K562 (cell line): ENCODE results near the gene DNAJC12. TPM values are rescaled to one million over a fixed set of nuclear protein-coding genes. Genes with fewer than 3 reads are reported as not detected.

Experiments used
- BRD4 ChIP-seq: fragments of 200-600 bp; sonication (generic); IDR thresholded peaks from 2 replicates; pipeline ENCODE4 v1.6.1; 2017; ENCODE audit warnings: inconsistent platforms
- CXXC5 ChIP-seq: fragments of 250-450 bp; sonication (Bioruptor Pico); IDR thresholded peaks from 2 replicates; pipeline ENCODE4 v1.8.0; 2022; ENCODE audit warnings: inconsistent platforms, mild to moderate bottlenecking, moderate library complexity
- EP400 ChIP-seq: fragments of 450-650 bp; IDR thresholded peaks from 2 replicates; pipeline ENCODE4 v1.6.1; 2017; ENCODE audit warnings: antibody characterized with exemption, mild to moderate bottlenecking, moderate library complexity
- ETV1 ChIP-seq: fragments of 450-650 bp; conservative IDR thresholded peaks from 2 replicates; pipeline ENCODE4 v1.6.1; 2016; ENCODE audit warnings: missing genetic modification characterization, control low read depth, low read depth, missing compliant biosample characterization
- FOSL1 ChIP-seq: fragments of 200-800 bp; sonication (Bioruptor generic); conservative IDR thresholded peaks from 2 replicates; pipeline ENCODE4 v1.6.1; 2016; ENCODE audit warnings: missing genetic modification characterization, missing compliant biosample characterization
- HDAC3 ChIP-seq: fragments of 450-650 bp; IDR thresholded peaks from 2 replicates; pipeline ENCODE4 v1.6.1; 2018; ENCODE audit warnings: borderline replicate concordance, mild to moderate bottlenecking, moderate library complexity; ENCODE audit not compliant: partially characterized antibody
- L3MBTL2 ChIP-seq: fragments of 450-650 bp; IDR thresholded peaks from 2 replicates; pipeline ENCODE4 v1.6.1; 2016; ENCODE audit warnings: mild to moderate bottlenecking, moderate library complexity
- MAZ ChIP-seq, 2 experiments: fragments of 450-650 bp in 1 of 2; sonication (generic) in 1 of 2; formaldehyde crosslinking; IDR thresholded peaks in 1 of 2; conservative IDR thresholded peaks in 1 of 2; 2 replicates each; pipeline versions ENCODE4 v1.4.0 to v1.5.0; 2020; ENCODE audit warnings: mild to moderate bottlenecking in 1 of 2, missing genetic modification reagents in 1 of 2
- PML ChIP-seq: IDR thresholded peaks from 2 replicates; pipeline ENCODE4 v1.6.1; 2012; ENCODE audit warnings: low read length, inconsistent platforms
- TBL1XR1 ChIP-seq, 2 experiments: IDR thresholded peaks; 2 replicates each; pipeline ENCODE4 v1.6.1; 2012; ENCODE audit warnings: improper control_type of control experiment in 2 of 2, low read length in 2 of 2, mild to moderate bottlenecking in 1 of 2
- ZNF165 ChIP-seq: fragments of 250-450 bp; sonication (Bioruptor Pico); IDR thresholded peaks from 2 replicates; pipeline ENCODE4 v1.4.0; 2020; ENCODE audit warnings: borderline replicate concordance
- ZNF175 ChIP-seq: fragments of 200-800 bp; sonication (Bioruptor generic); IDR thresholded peaks from 2 replicates; pipeline ENCODE4 v1.6.1; 2016; ENCODE audit warnings: low read depth, mild to moderate bottlenecking, missing genetic modification characterization, missing compliant biosample characterization
- ZNF197 ChIP-seq: fragments of 200-800 bp; sonication (Bioruptor generic); IDR thresholded peaks from 2 replicates; pipeline ENCODE4 v1.6.1; 2016; ENCODE audit warnings: low read depth, missing genetic modification characterization, missing compliant biosample characterization
- ZNF584 ChIP-seq: fragments of 200-800 bp; sonication (Bioruptor generic); IDR thresholded peaks from 2 replicates; pipeline ENCODE4 v1.6.1; 2016; ENCODE audit warnings: low read depth, mild to moderate bottlenecking, missing genetic modification characterization, missing compliant biosample characterization
- ZNF699 ChIP-seq: fragments of 250-450 bp; sonication (Bioruptor Pico); IDR thresholded peaks from 2 replicates; pipeline ENCODE4 v1.8.0; 2021; ENCODE audit warnings: mild to moderate bottlenecking, moderate library complexity; ENCODE audit not compliant: insufficient replicate concordance
- polyA plus RNA-seq, 8 experiments: library from polyadenylated mRNA; depleted of rRNA in 4 of 8; stranded (reverse) in 5 of 8; unstranded in 3 of 8; fragments of >200 nt; fragmentation: Nextera tagmentation in 2 of 8; fragmentation: Illumina TruSeq in 1 of 8; extraction: Ambion mirVana in 2 of 8; extraction: Trizol in 1 of 8; gene quantifications; 2 replicates each; pipeline versions ENCODE4 v1.2.1 to v1.2.3, GENCODE V29; 2011 to 2014; ENCODE audit warnings: inconsistent platforms in 1 of 8, missing spikeins in 1 of 8
- total RNA-seq, 7 experiments: library from RNA; depleted of rRNA in 6 of 7; stranded (reverse); fragments of >200 nt in 6 of 7; fragmentation: Illumina TruSeq in 2 of 7; extraction: Trizol in 2 of 7; gene quantifications; 2 replicates each; pipeline versions ENCODE4 v1.2.1 to v1.2.3, GENCODE V29; 2011 to 2021; ENCODE audit warnings: low replicate concordance in 1 of 7
- TF ChIP-seq, protein P1 (sequence below): fragments of 450-650 bp; formaldehyde crosslinking; IDR thresholded peaks from 2 replicates; pipeline ENCODE4 v1.4.0; 2020; ENCODE audit warnings: mild to moderate bottlenecking, moderate library complexity
- TF ChIP-seq, protein P2 (sequence below), 3 experiments: fragments of 200-800 bp in 1 of 3; fragments of 250-450 bp in 1 of 3; fragments of 450-650 bp in 1 of 3; sonication (Bioruptor Pico) in 1 of 3; sonication (Bioruptor generic) in 1 of 3; formaldehyde crosslinking in 1 of 3; IDR thresholded peaks; 2 replicates each; pipeline versions ENCODE4 v1.6.1 to v1.8.0; 2016 to 2022; ENCODE audit warnings: mild to moderate bottlenecking in 2 of 3, missing genetic modification characterization in 2 of 3, missing compliant biosample characterization in 1 of 3, moderate library complexity in 1 of 3
- TF ChIP-seq, protein P3 (sequence below): fragments of 450-650 bp; IDR thresholded peaks from 2 replicates; pipeline ENCODE4 v1.7.1; 2018; ENCODE audit warnings: mild to moderate bottlenecking, low read depth; ENCODE audit not compliant: partially characterized antibody

Gene DNAJC12
- total and polyA plus RNA-seq, 9 of the 15 experiments (the other 6 are each of a cell fraction or from before 2014, with no cell fraction given): 7.4 to 95.9 (median 68.5) TPM

- TF ChIP-seq, protein P1, sequence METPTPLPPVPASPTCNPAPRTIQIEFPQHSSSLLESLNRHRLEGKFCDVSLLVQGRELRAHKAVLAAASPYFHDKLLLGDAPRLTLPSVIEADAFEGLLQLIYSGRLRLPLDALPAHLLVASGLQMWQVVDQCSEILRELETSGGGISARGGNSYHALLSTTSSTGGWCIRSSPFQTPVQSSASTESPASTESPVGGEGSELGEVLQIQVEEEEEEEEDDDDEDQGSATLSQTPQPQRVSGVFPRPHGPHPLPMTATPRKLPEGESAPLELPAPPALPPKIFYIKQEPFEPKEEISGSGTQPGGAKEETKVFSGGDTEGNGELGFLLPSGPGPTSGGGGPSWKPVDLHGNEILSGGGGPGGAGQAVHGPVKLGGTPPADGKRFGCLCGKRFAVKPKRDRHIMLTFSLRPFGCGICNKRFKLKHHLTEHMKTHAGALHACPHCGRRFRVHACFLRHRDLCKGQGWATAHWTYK: peak; percentile 96
- peak; percentile 80; the same call in 1 of the 2 replicates for TF ChIP-seq ZNF165 (CRISPR knock-in tag)
- peak; percentile 78; the same call in 1 of the 2 replicates for TF ChIP-seq ZNF197 (CRISPR knock-in tag)
- TF ChIP-seq, protein P2, sequence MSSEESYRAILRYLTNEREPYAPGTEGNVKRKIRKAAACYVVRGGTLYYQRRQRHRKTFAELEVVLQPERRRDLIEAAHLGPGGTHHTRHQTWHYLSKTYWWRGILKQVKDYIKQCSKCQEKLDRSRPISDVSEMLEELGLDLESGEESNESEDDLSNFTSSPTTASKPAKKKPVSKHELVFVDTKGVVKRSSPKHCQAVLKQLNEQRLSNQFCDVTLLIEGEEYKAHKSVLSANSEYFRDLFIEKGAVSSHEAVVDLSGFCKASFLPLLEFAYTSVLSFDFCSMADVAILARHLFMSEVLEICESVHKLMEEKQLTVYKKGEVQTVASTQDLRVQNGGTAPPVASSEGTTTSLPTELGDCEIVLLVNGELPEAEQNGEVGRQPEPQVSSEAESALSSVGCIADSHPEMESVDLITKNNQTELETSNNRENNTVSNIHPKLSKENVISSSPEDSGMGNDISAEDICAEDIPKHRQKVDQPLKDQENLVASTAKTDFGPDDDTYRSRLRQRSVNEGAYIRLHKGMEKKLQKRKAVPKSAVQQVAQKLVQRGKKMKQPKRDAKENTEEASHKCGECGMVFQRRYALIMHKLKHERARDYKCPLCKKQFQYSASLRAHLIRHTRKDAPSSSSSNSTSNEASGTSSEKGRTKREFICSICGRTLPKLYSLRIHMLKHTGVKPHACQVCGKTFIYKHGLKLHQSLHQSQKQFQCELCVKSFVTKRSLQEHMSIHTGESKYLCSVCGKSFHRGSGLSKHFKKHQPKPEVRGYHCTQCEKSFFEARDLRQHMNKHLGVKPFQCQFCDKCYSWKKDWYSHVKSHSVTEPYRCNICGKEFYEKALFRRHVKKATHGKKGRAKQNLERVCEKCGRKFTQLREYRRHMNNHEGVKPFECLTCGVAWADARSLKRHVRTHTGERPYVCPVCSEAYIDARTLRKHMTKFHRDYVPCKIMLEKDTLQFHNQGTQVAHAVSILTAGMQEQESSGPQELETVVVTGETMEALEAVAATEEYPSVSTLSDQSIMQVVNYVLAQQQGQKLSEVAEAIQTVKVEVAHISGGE (CRISPR knock-in tag; IDR thresholded peaks at IDR 0.05): no peak
- peak; percentile 66; the same call in 1 of the 2 replicates for TF ChIP-seq ZNF584 (CRISPR knock-in tag)
- peak; percentile 17; the same call in 1 of the 2 replicates for TF ChIP-seq PML
- TF ChIP-seq TBL1XR1 (IDR thresholded peaks at IDR 0.05; ENCODE audit: low read length in 2 of 2): peak in 1 of 2 experiments; percentile 50; a peak in 1 of 4 replicates
- TF ChIP-seq EP400: peak; percentile 75
- peak; percentile 75; the same call in 1 of the 2 replicates for TF ChIP-seq BRD4
- TF ChIP-seq L3MBTL2: peak; percentile 23; the same call in 1 of the 2 replicates
- no peak for TF ChIP-seq ZNF699 (CRISPR knock-in tag)
- TF ChIP-seq, protein P3, sequence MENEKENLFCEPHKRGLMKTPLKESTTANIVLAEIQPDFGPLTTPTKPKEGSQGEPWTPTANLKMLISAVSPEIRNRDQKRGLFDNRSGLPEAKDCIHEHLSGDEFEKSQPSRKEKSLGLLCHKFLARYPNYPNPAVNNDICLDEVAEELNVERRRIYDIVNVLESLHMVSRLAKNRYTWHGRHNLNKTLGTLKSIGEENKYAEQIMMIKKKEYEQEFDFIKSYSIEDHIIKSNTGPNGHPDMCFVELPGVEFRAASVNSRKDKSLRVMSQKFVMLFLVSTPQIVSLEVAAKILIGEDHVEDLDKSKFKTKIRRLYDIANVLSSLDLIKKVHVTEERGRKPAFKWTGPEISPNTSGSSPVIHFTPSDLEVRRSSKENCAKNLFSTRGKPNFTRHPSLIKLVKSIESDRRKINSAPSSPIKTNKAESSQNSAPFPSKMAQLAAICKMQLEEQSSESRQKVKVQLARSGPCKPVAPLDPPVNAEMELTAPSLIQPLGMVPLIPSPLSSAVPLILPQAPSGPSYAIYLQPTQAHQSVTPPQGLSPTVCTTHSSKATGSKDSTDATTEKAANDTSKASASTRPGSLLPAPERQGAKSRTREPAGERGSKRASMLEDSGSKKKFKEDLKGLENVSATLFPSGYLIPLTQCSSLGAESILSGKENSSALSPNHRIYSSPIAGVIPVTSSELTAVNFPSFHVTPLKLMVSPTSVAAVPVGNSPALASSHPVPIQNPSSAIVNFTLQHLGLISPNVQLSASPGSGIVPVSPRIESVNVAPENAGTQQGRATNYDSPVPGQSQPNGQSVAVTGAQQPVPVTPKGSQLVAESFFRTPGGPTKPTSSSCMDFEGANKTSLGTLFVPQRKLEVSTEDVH: peak; percentile 67
- peak; percentile 86 for TF ChIP-seq FOSL1
- peak; percentile 82; the same call in 1 of the 2 replicates for TF ChIP-seq ZNF175 (CRISPR knock-in tag)
- peak in 1 of 2 experiments; percentile 21; a peak in 1 of 4 replicates for TF ChIP-seq MAZ (CRISPR knock-in tag; conservative IDR thresholded peaks at IDR 0.05 in 1 of 2, IDR thresholded peaks at IDR 0.05 in 1 of 2)
- no peak; the same call in none of the 2 replicates for TF ChIP-seq CXXC5 (CRISPR knock-in tag)
- TF ChIP-seq HDAC3: peak; percentile 70
- TF ChIP-seq ETV1 (tag): peak; percentile 99
Observed at GRCh38 chr10:67790534-67791408, 47.2 kb downstream of the DNAJC12 start (continued).
